Fibroblast of lung (primary cell): ENCODE measurements around the gene RCAN1.

Experiments used
- EZH2 ChIP-seq: IDR thresholded peaks from 2 replicates; pipeline ENCODE4 v1.5.1; 2012; ENCODE audit warnings: low read length, control low read depth, mild to moderate bottlenecking; ENCODE audit errors: missing control alignments
- TF ChIP-seq, protein P1 (sequence below), 2 donors: IDR thresholded peaks in 1 of 2; conservative IDR thresholded peaks in 1 of 2; 1 replicate in 1 of 2; 2 replicates in 1 of 2; pipeline ENCODE4 v1.5.1; 2011 to 2012; ENCODE audit warnings: low read length in 2 of 2, control low read depth in 1 of 2, inconsistent platforms in 1 of 2, low read depth in 1 of 2, mild to moderate bottlenecking in 1 of 2

DNA sequence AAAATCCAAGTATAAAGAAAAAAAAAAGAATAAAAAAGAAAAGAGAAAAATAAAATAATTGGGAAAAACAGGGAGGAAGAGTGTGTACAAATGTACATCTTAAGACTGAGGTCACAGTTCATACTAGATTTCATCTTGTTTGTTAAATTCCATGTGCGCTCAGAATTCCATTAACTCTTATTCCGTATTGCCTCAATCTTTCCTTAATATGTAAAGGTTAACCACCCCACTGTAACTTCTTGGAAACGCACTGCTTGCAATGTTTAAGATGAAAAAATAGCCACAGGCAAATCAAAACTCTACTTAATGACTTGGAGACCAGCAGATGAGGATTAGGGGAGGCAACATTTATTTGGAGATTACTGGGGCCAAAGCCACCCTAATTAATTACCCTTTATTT lies 79.0 kb downstream of the RCAN1 start:
- TF ChIP-seq, protein P1, sequence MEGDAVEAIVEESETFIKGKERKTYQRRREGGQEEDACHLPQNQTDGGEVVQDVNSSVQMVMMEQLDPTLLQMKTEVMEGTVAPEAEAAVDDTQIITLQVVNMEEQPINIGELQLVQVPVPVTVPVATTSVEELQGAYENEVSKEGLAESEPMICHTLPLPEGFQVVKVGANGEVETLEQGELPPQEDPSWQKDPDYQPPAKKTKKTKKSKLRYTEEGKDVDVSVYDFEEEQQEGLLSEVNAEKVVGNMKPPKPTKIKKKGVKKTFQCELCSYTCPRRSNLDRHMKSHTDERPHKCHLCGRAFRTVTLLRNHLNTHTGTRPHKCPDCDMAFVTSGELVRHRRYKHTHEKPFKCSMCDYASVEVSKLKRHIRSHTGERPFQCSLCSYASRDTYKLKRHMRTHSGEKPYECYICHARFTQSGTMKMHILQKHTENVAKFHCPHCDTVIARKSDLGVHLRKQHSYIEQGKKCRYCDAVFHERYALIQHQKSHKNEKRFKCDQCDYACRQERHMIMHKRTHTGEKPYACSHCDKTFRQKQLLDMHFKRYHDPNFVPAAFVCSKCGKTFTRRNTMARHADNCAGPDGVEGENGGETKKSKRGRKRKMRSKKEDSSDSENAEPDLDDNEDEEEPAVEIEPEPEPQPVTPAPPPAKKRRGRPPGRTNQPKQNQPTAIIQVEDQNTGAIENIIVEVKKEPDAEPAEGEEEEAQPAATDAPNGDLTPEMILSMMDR (conservative IDR thresholded peaks at IDR 0.05 in 1 of 2, IDR thresholded peaks at IDR 0.05 in 1 of 2; ENCODE audit: low read depth in 1 of 2, low read length in 2 of 2) = no peak
- no peak for TF ChIP-seq EZH2
